Fibroblast of skin of left biceps (primary cell): ENCODE data around the gene GPR179.

Experiments used
- DNase-seq, 2 experiments: peaks; one replicate each; pipeline ENCODE4 v3.0.0-alpha.2; 2013; ENCODE audit warnings: low read depth in 2 of 2

GPR179 gene, protein sequence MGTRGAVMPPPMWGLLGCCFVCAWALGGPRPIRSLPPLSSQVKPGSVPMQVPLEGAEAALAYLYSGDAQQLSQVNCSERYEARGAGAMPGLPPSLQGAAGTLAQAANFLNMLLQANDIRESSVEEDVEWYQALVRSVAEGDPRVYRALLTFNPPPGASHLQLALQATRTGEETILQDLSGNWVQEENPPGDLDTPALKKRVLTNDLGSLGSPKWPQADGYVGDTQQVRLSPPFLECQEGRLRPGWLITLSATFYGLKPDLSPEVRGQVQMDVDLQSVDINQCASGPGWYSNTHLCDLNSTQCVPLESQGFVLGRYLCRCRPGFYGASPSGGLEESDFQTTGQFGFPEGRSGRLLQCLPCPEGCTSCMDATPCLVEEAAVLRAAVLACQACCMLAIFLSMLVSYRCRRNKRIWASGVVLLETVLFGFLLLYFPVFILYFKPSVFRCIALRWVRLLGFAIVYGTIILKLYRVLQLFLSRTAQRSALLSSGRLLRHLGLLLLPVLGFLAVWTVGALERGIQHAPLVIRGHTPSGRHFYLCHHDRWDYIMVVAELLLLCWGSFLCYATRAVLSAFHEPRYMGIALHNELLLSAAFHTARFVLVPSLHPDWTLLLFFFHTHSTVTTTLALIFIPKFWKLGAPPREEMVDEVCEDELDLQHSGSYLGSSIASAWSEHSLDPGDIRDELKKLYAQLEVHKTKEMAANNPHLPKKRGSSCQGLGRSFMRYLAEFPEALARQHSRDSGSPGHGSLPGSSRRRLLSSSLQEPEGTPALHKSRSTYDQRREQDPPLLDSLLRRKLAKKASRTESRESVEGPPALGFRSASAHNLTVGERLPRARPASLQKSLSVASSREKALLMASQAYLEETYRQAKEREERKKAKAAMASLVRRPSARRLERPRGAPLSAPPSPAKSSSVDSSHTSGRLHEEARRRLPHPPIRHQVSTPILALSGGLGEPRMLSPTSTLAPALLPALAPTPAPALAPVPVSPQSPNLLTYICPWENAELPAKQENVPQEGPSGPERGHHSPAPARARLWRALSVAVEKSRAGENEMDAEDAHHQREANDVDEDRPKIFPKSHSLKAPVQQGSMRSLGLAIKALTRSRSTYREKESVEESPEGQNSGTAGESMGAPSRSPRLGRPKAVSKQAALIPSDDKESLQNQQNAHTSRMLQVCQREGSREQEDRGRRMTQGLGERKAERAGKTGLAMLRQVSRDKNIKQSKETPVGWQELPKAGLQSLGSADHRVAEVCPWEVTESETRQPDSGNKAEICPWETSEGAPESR (N-terminal part only)

GRCh38 chr17:38343608-38344419 is at the start of gene GPR179:
TSS of gene GPR179 (minus strand) at chr17:38343956. CDS start at chr17:38343789, 167 bp downstream.
- no peak for DNase-seq

GRCh38 chr17:38379448-38379847 is 35.7 kb upstream of the GPR179 start:
- no peak for DNase-seq

GRCh38 chr17:38369124-38369886 is 25.5 kb upstream of the GPR179 start:
- DNase-seq, result no peak

GRCh38 chr17:38364741-38365140 is 21.0 kb upstream of the GPR179 start:
- no peak for DNase-seq

DNA sequence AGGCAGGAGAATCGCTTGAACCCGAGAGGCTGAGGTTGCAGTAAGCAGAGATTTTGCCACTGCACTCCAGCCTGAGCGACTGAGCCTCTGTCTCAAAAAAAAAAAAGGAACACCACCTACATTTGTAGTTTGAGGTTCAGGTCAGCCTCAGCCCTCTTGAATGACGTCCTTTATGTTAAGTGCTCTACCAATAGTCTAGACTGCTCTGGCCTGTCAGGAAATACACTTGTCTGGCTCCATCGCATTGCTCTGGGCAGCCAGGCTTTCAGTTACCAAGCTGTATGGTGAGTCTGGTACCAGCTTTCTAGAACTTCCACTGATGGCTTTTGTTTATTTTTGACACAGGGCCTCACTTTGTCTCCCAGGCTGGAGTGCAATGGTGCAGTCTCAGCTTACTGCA is 19.3 kb upstream of the GPR179 start:
- DNase-seq, result no peak

GRCh38 chr17:38361694-38362465 is 18.1 kb upstream of the GPR179 start:
- peak in 1 of 2 experiments; percentile 6 for DNase-seq

- no peak for DNase-seq
These were observed 15.1 kb upstream of the GPR179 start for GRCh38 chr17:38358586-38359513.

- no peak for DNase-seq
These were observed 13.8 kb upstream of the GPR179 start for GRCh38 chr17:38357486-38358123.

GRCh38 chr17:38355251-38355650 is 11.5 kb upstream of the GPR179 start:
- DNase-seq, result no peak

DNA sequence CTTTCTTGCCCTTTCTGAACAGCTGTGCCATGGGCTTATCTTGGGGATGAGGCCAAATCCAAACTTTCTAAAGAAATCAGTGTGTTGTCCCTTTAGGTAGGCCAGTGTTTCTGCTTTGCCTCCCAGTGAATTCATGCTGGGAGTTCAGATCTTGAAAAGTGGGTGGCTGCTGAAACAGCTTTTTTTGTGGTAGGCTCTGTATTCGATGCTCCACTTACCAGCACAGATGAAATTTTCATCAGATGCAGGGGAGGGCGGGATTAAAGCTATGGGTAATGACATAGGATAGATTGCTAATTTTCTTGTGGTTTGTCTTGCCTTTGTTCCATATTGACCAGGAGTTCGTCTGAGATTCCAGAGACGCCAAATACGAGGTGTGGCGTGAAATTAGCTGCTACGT is 10.7 kb upstream of the GPR179 start:
- DNase-seq, result no peak

DNA sequence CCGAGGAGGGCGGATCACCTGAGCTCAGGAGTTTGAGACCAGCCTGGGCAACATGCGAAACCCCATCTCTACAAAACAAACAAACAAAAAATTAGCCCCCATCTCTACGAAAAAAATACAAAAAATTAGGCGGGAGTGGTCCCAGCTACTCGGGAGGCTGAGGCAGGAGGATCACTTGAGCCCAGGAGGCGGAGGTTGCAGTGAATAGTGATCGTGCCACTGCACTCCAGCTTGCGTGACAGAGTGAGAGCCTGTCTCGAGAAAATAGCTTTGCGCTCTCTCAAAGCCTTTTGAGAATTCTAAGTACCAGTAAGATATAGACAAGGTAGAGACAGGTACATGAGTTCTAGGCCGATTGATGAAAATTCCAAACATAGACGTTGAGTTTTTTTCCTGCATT is 9.9 kb upstream of the GPR179 start:
- DNase-seq, result no peak

GRCh38 chr17:38353086-38353604 is 9.4 kb upstream of the GPR179 start:
- DNase-seq, result no peak

- no peak for DNase-seq
These were observed 8.7 kb upstream of the GPR179 start for GRCh38 chr17:38352245-38353085.

DNA sequence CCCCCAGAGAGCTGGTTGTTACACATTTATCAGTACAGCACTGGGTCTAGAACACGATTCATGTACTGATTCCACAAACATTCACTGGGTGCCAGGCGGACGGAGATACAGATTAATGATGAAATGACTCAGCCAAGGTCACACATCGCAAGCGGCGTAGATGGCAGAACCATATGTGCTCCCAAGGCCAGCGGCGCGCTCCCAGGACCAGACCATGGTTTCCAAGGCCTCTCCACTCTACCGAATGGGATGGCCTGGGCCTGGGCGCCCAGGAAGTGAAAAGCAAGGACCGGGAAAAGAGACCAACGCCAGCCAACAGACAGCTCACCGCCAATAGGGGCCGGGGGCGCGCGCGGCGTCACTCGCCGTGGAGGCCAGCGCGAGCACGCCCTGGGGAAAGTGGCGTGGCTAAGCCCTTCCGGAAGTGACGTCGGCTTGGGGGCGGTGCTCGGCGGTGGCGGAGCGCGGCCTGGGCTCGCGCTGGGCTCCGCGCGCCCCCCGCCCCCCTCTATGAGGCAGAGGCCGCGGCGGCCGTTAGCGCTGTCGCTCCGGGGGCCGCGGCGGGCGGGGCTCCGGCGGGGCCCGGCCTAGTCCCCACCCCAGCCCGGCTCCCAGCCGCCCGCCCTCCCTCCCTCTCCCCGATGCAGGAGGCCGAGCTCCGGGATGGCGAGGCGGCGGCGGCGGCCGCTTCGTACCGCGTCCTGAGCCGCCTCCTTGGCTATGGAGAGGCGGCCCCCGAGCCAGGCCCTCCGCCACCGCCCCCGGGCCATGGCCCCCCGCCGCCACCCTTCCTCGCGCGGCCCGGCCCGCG is 7.9 kb upstream of the GPR179 start, which contains the start of gene SOCS7:
Gene SOCS7 (plus strand): TSS at position 433 of the 811 bp plus-strand sequence. CDS start 209 bp downstream, at position 642.
- DNase-seq, result peak; percentile 80 to 84

- no peak for DNase-seq
These were observed 6.3 kb upstream of the GPR179 start for GRCh38 chr17:38350035-38350434.
